Vein endothelial cell (primary cell): ENCODE results near the gene PLB1. TPM values are rescaled to one million over a fixed set of nuclear protein-coding genes. Genes with fewer than 3 reads are reported as not detected.

Experiments used
- small RNA-seq: library from RNA; depleted of rRNA; stranded (forward); fragments of <200 nt; gene quantifications from one replicate; pipeline ENCODE3, GENCODE V24; 2012
- total RNA-seq: library from RNA; depleted of rRNA; stranded (reverse); fragments of >200 nt; gene quantifications from 2 replicates; pipeline ENCODE4 v1.2.3, GENCODE V29; 2012

PLB1 gene
- 0.33 and 0.57 TPM in 2 replicates for total RNA-seq

GRCh38 chr2:28495551-28496250, at the start of gene PLB1:
PLB1 (plus strand) TSS chr2:28496060; CDS start chr2:28496115, 55 bp downstream.

Small RNA genes lying within 50 kb of the gene (small RNA-seq; reads per million reads assigned to genes)
- gene RNA5SP89 (not detected), gene SNRPGP7 (not detected)

Other genes starting within 250 kb of the PLB1 start
- gene FOSL2, start 103.2 kb upstream of the PLB1 start, total RNA-seq = 50.9 and 72.5 TPM in 2 replicates